Prostate gland (tissue), 2 donors: ENCODE results near the gene PIGC.

ENCODE experiments used
- POLR2A ChIP-seq: fragments of 450-650 bp; IDR thresholded peaks from one replicate; pipeline ENCODE4 v1.6.1; 2016; ENCODE audit warnings: antibody characterized with exemption, mild to moderate bottlenecking
- POLR2AphosphoS5 ChIP-seq: sonication (generic); formaldehyde crosslinking; IDR thresholded peaks from one replicate; pipeline ENCODE4 v1.6.1; 2017; ENCODE audit warnings: antibody characterized with exemption
- TF ChIP-seq, protein P1 (sequence below), 4 experiments: fragments of 200-600 bp in 2 of 4; fragments of 450-650 bp in 2 of 4; sonication (generic) in 2 of 4; IDR thresholded peaks; 1 replicate in 3 of 4; 2 replicates in 1 of 4; pipeline ENCODE4 v1.5.1; 2016 to 2019; ENCODE audit warnings: antibody characterized with exemption in 4 of 4, mild to moderate bottlenecking in 2 of 4, moderate library complexity in 2 of 4

DNA sequence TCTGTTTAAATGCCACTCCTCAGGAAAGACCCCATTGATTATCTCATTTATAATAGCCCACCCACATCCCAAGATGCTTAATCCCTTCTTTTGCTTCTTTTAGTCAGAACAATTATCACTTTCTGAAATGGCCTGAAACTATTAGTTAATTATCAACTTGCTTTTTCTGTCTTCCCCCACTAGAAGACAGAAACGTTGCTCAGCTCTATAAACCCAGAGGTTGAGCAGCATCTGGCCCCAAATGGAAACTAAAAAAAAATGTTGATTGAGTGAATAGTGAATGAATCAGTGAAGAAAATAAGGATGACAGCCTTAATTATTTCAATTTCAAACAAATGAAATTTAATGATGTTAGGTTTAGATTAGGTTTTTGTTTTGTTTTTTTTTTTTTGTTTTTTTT lies 38.2 kb upstream of the PIGC start:
- TF ChIP-seq, protein P1, sequence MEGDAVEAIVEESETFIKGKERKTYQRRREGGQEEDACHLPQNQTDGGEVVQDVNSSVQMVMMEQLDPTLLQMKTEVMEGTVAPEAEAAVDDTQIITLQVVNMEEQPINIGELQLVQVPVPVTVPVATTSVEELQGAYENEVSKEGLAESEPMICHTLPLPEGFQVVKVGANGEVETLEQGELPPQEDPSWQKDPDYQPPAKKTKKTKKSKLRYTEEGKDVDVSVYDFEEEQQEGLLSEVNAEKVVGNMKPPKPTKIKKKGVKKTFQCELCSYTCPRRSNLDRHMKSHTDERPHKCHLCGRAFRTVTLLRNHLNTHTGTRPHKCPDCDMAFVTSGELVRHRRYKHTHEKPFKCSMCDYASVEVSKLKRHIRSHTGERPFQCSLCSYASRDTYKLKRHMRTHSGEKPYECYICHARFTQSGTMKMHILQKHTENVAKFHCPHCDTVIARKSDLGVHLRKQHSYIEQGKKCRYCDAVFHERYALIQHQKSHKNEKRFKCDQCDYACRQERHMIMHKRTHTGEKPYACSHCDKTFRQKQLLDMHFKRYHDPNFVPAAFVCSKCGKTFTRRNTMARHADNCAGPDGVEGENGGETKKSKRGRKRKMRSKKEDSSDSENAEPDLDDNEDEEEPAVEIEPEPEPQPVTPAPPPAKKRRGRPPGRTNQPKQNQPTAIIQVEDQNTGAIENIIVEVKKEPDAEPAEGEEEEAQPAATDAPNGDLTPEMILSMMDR (IDR thresholded peaks at IDR 0.05), result no peak
- TF ChIP-seq POLR2AphosphoS5 (no peak), POLR2A (no peak)
